Mammary epithelial cell (primary cell): ENCODE results near the gene FRMPD1.

Experiments
- EZH2 ChIP-seq: IDR thresholded peaks from 2 replicates; pipeline ENCODE4 v1.6.1; 2012; ENCODE audit warnings: low read length, inconsistent platforms, borderline replicate concordance
- TF ChIP-seq, protein P1 (sequence below), 2 donors: IDR thresholded peaks in 1 of 2; conservative IDR thresholded peaks in 1 of 2; 2 replicates each; pipeline ENCODE4 v1.5.1; 2011 to 2012; ENCODE audit warnings: inconsistent platforms in 2 of 2, low read length in 2 of 2, mild to moderate bottlenecking in 2 of 2, control low read depth in 1 of 2, low read depth in 1 of 2; ENCODE audit not compliant: insufficient read depth in 1 of 2; ENCODE audit errors: extremely low read depth in 1 of 2

GRCh38 chr9:37715991-37716505, 65.3 kb downstream of the FRMPD1 start:
- TF ChIP-seq, protein P1, sequence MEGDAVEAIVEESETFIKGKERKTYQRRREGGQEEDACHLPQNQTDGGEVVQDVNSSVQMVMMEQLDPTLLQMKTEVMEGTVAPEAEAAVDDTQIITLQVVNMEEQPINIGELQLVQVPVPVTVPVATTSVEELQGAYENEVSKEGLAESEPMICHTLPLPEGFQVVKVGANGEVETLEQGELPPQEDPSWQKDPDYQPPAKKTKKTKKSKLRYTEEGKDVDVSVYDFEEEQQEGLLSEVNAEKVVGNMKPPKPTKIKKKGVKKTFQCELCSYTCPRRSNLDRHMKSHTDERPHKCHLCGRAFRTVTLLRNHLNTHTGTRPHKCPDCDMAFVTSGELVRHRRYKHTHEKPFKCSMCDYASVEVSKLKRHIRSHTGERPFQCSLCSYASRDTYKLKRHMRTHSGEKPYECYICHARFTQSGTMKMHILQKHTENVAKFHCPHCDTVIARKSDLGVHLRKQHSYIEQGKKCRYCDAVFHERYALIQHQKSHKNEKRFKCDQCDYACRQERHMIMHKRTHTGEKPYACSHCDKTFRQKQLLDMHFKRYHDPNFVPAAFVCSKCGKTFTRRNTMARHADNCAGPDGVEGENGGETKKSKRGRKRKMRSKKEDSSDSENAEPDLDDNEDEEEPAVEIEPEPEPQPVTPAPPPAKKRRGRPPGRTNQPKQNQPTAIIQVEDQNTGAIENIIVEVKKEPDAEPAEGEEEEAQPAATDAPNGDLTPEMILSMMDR (conservative IDR thresholded peaks at IDR 0.05 in 1 of 2, IDR thresholded peaks at IDR 0.05 in 1 of 2; ENCODE audit: extremely low read depth in 1 of 2, insufficient read depth in 1 of 2, low read depth in 1 of 2, low read length in 2 of 2), result no peak
- no peak for TF ChIP-seq EZH2
